Pancreas (tissue), 10 donors: ENCODE measurements around the gene SMAD6. TPM values are rescaled to one million over a fixed set of nuclear protein-coding genes. Genes with fewer than 3 reads are reported as not detected.

Experiments used
- ATAC-seq, 4 donors: fragments of 200-7000 bp; cut with Tn5 transposase; one replicate each; pipeline versions ENCODE4 v1.8.0 to v1.9.1; 2020; ENCODE audit warnings: mild to moderate bottlenecking in 4 of 4, moderate library complexity in 4 of 4
- DNase-seq, 6 donors: peaks; one replicate each; pipeline ENCODE4 v3.0.0-alpha.2; 2020
- FAIRE-seq: peaks from 2 replicates; lab custom pipeline; 2012; peaks lifted over from hg19 to GRCh38; lab: Jason Lieb, UNC
- H3K27ac ChIP-seq, 4 donors: fragments of 200-600 bp; sonication (generic); 1 replicate in 3 of 4; 2 replicates in 1 of 4; pipeline versions ENCODE4 v1.5.0 to v1.8.0; 2020
- H3K27me3 ChIP-seq, 4 donors: fragments of 200-600 bp; one replicate each; pipeline ENCODE4 v1.8.0; 2021
- H3K36me3 ChIP-seq, 3 donors: fragments of 200-600 bp; sonication (generic) in 1 of 3; one replicate each; pipeline versions ENCODE4 v1.5.0 to v1.8.0; 2020 to 2021
- H3K4me1 ChIP-seq, 3 donors: fragments of 200-600 bp; one replicate each; pipeline ENCODE4 v1.8.0; 2021
- H3K4me3 ChIP-seq, 4 donors: fragments of 200-600 bp; sonication (generic) in 2 of 4; one replicate each; pipeline versions ENCODE4 v1.5.0 to v1.8.0; 2020 to 2021
- H3K9me3 ChIP-seq, 4 donors: fragments of 200-600 bp; one replicate each; pipeline ENCODE4 v1.8.0; 2021
- CTCF ChIP-seq, 4 donors: fragments of 200-600 bp; sonication (generic) in 3 of 4; IDR thresholded peaks; one replicate each; pipeline versions ENCODE4 v1.5.0 to v1.8.0; 2021; ENCODE audit warnings: antibody characterized with exemption in 4 of 4
- WGBS, 2 donors: extraction: QIAGEN DNeasy Blood & Tissue Kit; methylation state at CpG; one replicate each; pipeline ENCODE4 v1.1.7; 2013; 5-methylcytosine and 5-hydroxymethylcytosine counted together
- intact Hi-C, 3 donors: fragments of 100-400 bp; cut with DNase I; formaldehyde crosslinking; loops; one replicate each; pipeline versions ENCODE4 v1.11.1 to v1.14.2; 2022
- polyA plus RNA-seq, 2 donors: library from polyadenylated mRNA; stranded (reverse); fragments of 200-250 nt; gene quantifications; one replicate each; pipeline ENCODE4 v1.2.3, GENCODE V29; 2013
- total RNA-seq, 6 donors: library from RNA; stranded (reverse); fragmentation: NEBNext Ultra II Directional in 4 of 6; extraction: Animal tissue kit (Norgen Biotek cat#: 25700) in 4 of 6; gene quantifications; one replicate each; pipeline versions ENCODE4 v1.2.1 to v1.2.4, GENCODE V29; 2021 to 2023
- donor health status: healthy with polysubstance abuse.
- donor health status: DM: no; HTN: no; CAD: no; lungs with moderate emphysema.
- donor health status: DM: no; HTN: no; CAD: no.
- donor health status: control.
- donor health status: control.
- donor health status: Bipolar disorder and iron deficiency.
- donor health status: DM: yes; HTN: yes; CAD: no.
- donor health status: DM: no; HTN: no; CAD: no.
- donor health status: DM: no; HTN: no; CAD: no.
- donor health status: DM: yes; HTN: yes; CAD: no.

SMAD6 gene
- total and polyA plus RNA-seq, 8 donors = 2.6 to 13.1 (median 3.2) TPM

- H3K4me1 ChIP-seq = no peaks in the 10 kb centered on the region
- H3K9me3 ChIP-seq = no peaks in the 10 kb centered on the region
- TF ChIP-seq CTCF (IDR thresholded peaks at IDR 0.05) = no peak
- 88 to 90% methylated on average over 10 of the region's 10 CpGs for WGBS, 2 donors
- FAIRE-seq (no peak), DNase-seq (no peak), ATAC-seq (no peak)
- H3K4me3 ChIP-seq = no peak overlapping the region
- H3K27me3 ChIP-seq = no peaks in the 10 kb centered on the region
- no peak overlapping the region for H3K27ac ChIP-seq
- no peaks in the 10 kb centered on the region for H3K36me3 ChIP-seq
- intact Hi-C loops = no loop called here
These were observed 33.2 kb downstream of the SMAD6 start for GRCh38 chr15:66734961-66735908.

- FAIRE-seq (no peak), DNase-seq (no peak), ATAC-seq (no peak)
- no peak for TF ChIP-seq CTCF (IDR thresholded peaks at IDR 0.05)
- intact Hi-C loops = no loop called here
- Histone ChIP-seq H3K4me3 (no peak overlapping the region), H3K4me1 (no peaks in the 10 kb centered on the region), H3K36me3 (no peaks in the 10 kb centered on the region), H3K9me3 (no peaks in the 10 kb centered on the region), H3K27ac (no peak overlapping the region), H3K27me3 (no peaks in the 10 kb centered on the region)
- WGBS, 2 donors = 78 to 81% methylated on average over 9 of the region's 9 CpGs
These were observed 33.9 kb downstream of the SMAD6 start for GRCh38 chr15:66735909-66736305.

- Histone ChIP-seq H3K27ac (no peak overlapping the region), H3K4me3 (no peak overlapping the region), H3K4me1 (no peaks in the 10 kb centered on the region), H3K9me3 (no peaks in the 10 kb centered on the region), H3K27me3 (no peaks in the 10 kb centered on the region), H3K36me3 (no peaks in the 10 kb centered on the region)
- 87 to 88% methylated on average over 11 of the region's 11 CpGs for WGBS, 2 donors
- FAIRE-seq = no peak
- no peak for DNase-seq
- no peak for ATAC-seq
- intact Hi-C loops = no loop called here
- no peak for TF ChIP-seq CTCF (IDR thresholded peaks at IDR 0.05)
These were observed 35.4 kb downstream of the SMAD6 start for GRCh38 chr15:66737243-66738010.

- H3K36me3 ChIP-seq = no peaks in the 10 kb centered on the region
- no peak for TF ChIP-seq CTCF (IDR thresholded peaks at IDR 0.05)
- 89 to 97% methylated on average over 10 of the region's 10 CpGs for WGBS, 2 donors
- no peak for ATAC-seq
- no peaks in the 10 kb centered on the region for H3K9me3 ChIP-seq
- H3K27me3 ChIP-seq = no peaks in the 10 kb centered on the region
- no peak overlapping the region for H3K27ac ChIP-seq
- no peaks in the 10 kb centered on the region for H3K4me1 ChIP-seq
- DNase-seq = no peak
- no peak overlapping the region for H3K4me3 ChIP-seq
- no peak for FAIRE-seq
- intact Hi-C loops = no loop called here
These were observed 36.1 kb downstream of the SMAD6 start for GRCh38 chr15:66738116-66738515.
